ENCODE measurements around the gene NNMT. TPM values are rescaled to one million over a fixed set of nuclear protein-coding genes. Genes with fewer than 3 reads are reported as not detected.
A peak's percentile ranks its signal among the peaks of the same experiment; 100 is the strongest.

Gene NNMT
- polyA plus RNA-seq, 1 experiment, result 188 TPM

DNA sequence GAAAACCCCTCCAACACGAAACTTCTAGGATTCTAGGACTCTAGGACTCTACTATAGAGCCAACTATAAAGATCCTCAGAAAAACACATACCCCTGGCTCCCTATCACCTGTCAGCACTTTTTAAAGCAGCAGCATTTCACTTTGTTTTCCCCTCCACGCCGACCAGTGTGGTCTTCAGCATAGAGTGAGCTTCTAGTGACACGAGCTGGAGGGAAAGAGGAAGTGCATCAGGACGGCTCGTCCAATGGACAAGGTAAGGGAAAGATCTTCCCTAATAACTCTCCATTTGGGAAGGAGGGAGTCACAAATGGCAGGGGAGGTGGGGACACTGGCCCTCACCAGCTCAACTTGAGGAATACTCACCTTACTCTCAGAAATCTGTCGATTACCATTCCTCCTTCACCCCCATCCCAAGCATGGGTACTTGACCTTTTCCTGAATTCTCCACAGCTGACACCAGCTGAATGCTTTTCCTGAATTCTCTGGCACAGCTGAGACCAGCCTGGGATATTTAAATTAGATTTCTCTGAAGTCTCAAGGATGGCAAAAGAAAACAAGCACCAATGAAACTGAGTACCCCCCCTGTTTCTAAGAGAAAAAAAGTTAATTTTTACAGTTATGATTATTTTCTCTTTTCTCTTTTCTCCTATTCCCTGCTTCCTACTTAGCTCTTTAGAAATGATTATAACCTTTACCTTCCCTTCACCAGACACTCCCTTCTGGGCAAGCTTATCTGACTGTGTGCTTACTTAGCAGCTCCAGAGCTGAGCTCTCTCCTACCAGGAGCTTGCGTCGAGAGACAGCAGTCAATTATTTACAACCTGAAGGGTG, 33.3 kb upstream of the NNMT start:
- Histone ChIP-seq H3K9me3 (ENCODE audit: control insufficient read depth, insufficient read depth, low read length) (no peaks in the 10 kb centered on the region), H3K27ac (ENCODE audit: low read depth, low read length) (no peak overlapping the region), H3K27me3 (ENCODE audit: control insufficient read depth, insufficient read depth, low read length) (peaks cover 36% of the 10 kb centered on the region), H3K4me3 (ENCODE audit: low read depth, low read length) (no peak overlapping the region)
- POLR2A ChIA-PET, result no interaction called here
- DNase-seq (ENCODE audit: low read depth, low spot score), result no peak
- CTCF ChIA-PET, result interaction anchor here (0.5 to 11.3 kb wide), 31 partner anchors 9 to 500 kb away, joined by 3 to 205 read pairs (median 5); partner anchors contain the start of gene ZBTB16
- TF ChIP-seq, protein P1, sequence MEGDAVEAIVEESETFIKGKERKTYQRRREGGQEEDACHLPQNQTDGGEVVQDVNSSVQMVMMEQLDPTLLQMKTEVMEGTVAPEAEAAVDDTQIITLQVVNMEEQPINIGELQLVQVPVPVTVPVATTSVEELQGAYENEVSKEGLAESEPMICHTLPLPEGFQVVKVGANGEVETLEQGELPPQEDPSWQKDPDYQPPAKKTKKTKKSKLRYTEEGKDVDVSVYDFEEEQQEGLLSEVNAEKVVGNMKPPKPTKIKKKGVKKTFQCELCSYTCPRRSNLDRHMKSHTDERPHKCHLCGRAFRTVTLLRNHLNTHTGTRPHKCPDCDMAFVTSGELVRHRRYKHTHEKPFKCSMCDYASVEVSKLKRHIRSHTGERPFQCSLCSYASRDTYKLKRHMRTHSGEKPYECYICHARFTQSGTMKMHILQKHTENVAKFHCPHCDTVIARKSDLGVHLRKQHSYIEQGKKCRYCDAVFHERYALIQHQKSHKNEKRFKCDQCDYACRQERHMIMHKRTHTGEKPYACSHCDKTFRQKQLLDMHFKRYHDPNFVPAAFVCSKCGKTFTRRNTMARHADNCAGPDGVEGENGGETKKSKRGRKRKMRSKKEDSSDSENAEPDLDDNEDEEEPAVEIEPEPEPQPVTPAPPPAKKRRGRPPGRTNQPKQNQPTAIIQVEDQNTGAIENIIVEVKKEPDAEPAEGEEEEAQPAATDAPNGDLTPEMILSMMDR (IDR thresholded peaks at IDR 0.05; ENCODE audit: low read depth, low read length), result peak; percentile 77

DNA sequence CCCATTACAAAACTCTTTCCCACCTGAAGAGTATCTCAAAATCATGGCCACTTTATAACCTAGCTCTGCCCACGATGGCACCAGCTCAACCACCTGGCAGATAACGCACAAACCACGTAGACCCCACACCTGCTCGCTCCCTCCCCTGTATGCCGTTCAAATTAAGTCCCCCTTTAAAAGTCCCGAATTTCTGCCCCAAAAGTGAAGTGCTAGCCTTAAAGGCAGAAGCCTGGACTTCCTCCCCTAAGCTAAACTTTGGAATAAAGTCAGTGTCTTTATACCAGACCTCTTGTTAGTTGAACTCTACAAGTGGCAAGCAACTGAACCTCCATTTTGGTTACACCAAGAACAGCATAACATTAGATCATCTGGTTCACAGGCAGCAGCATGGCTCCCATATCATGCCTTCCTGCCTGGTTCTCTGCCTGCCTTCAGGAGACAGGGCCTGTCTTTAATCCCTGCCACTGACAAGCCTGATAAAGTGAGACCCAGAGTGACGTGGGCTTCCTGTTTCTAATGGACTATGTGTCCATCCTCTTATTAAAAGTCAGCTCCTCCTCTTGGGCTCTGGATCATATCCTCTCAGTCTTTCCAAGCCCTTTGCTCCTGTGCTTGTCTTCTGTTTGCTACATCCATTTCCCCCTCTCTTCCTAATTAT, 32.6 kb upstream of the NNMT start:
- Histone ChIP-seq H3K4me3 (ENCODE audit: low read depth, low read length) (no peak overlapping the region), H3K27me3 (ENCODE audit: control insufficient read depth, insufficient read depth, low read length) (peaks cover 32% of the 10 kb centered on the region), H3K27ac (ENCODE audit: low read depth, low read length) (no peak overlapping the region), H3K9me3 (ENCODE audit: control insufficient read depth, insufficient read depth, low read length) (no peaks in the 10 kb centered on the region)
- POLR2A ChIA-PET, result no interaction called here
- no peak for DNase-seq (ENCODE audit: low read depth, low spot score)
- CTCF ChIA-PET, result interaction anchor here (0.8 to 11.3 kb wide), 16 partner anchors 10 to 375 kb away, joined by 3 to 205 read pairs (median 10); no protein-coding TSS in a partner anchor
- TF ChIP-seq, protein P1 (IDR thresholded peaks at IDR 0.05; ENCODE audit: low read depth, low read length), result no peak

DNA sequence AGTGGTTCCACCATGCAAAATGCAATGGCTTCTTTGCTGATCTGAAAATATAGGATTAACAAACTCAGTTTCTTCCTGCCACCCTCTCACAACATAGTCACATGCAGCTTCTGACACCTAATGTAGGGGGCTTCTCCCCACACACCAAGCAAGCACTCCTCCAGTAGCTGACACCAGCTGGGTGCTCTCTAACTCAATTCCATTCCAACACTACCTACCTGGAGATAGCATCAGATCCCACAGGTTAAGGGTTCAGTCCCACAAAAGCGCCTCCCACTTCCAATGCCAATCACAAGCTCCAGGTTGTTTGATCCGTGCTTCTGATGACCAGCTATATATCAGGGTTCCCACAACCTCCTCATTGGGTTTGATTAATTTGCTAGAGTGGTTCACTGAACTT, 31.8 kb upstream of the NNMT start:
- TF ChIP-seq, protein P1 (IDR thresholded peaks at IDR 0.05; ENCODE audit: low read depth, low read length), result no peak
- Histone ChIP-seq H3K9me3 (ENCODE audit: control insufficient read depth, insufficient read depth, low read length) (no peaks in the 10 kb centered on the region), H3K27ac (ENCODE audit: low read depth, low read length) (no peak overlapping the region), H3K4me3 (ENCODE audit: low read depth, low read length) (no peak overlapping the region), H3K27me3 (ENCODE audit: control insufficient read depth, insufficient read depth, low read length) (peaks cover 32% of the 10 kb centered on the region)
- POLR2A ChIA-PET, result no interaction called here
- no peak for DNase-seq (ENCODE audit: low read depth, low spot score)
- CTCF ChIA-PET, result interaction anchor here (0.6 to 11.3 kb wide), 7 partner anchors 17 to 458 kb away, joined by 3 to 205 read pairs (median 3); no protein-coding TSS in a partner anchor

DNA sequence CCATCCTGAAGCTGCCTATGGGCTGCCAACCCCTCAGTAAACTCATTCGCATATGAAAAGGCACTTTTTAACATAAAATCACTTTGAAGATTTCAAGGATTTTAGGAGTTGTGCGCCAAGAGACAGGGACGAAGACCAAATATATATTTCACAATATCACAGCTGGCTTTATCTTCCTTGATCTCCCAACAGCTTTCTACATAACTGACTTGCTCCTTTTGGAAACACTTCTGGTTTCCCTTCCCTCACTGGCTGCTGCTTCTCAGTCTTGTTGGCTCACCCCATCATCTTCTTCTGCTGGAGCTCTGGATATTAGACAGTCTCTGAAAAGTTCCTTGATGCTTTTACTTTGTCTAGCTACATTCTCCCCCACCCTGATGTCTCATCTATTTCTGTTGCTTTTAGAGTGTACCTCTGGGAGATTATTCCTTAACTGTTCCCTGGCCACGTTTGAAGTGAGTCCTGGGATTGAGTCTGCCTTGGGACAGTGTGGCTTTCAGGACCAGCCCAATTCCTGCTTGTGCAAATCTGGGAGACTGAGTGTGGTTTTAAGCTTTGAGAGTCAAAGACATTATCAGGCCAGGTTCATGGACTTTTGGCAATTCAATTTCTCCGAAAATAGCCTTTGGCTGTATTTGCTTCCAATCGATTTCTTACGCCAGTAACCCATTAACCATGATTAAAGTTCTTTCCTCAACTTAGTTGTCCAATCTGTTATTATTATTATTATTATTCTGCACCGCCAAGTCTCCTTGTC, 30.9 kb upstream of the NNMT start:
- no peaks in the 10 kb centered on the region for H3K9me3 ChIP-seq (ENCODE audit: control insufficient read depth, insufficient read depth, low read length)
- TF ChIP-seq, protein P1 (IDR thresholded peaks at IDR 0.05; ENCODE audit: low read depth, low read length), result no peak
- ChIA-PET POLR2A (no interaction called here), CTCF (interaction anchor here (0.9 to 11.3 kb wide), 5 partner anchors 16 to 459 kb away, joined by 3 to 205 read pairs (median 173); no protein-coding TSS in a partner anchor)
- H3K27me3 ChIP-seq (ENCODE audit: control insufficient read depth, insufficient read depth, low read length), result peaks cover 34% of the 10 kb centered on the region
- DNase-seq (ENCODE audit: low read depth, low spot score), result no peak
- no peak overlapping the region for H3K27ac ChIP-seq (ENCODE audit: low read depth, low read length)
- no peak overlapping the region for H3K4me3 ChIP-seq (ENCODE audit: low read depth, low read length)

Measured in AG04450 (cell line).